NK-92 (cell line): Measurements from ENCODE around the gene TSC22D1.

Experiments
- DNase-seq: peaks from one replicate; lab custom pipeline; 2025; ENCODE audit not compliant: unreplicated experiment; lab: John Stamatoyannopoulos, UW

TSC22D1 gene

GRCh38 chr13:44388427-44389059 is 187.6 kb downstream of the TSC22D1 start:
- no peak for DNase-seq

GRCh38 chr13:44386913-44387556 is 189.1 kb downstream of the TSC22D1 start:
- DNase-seq = no peak

DNA sequence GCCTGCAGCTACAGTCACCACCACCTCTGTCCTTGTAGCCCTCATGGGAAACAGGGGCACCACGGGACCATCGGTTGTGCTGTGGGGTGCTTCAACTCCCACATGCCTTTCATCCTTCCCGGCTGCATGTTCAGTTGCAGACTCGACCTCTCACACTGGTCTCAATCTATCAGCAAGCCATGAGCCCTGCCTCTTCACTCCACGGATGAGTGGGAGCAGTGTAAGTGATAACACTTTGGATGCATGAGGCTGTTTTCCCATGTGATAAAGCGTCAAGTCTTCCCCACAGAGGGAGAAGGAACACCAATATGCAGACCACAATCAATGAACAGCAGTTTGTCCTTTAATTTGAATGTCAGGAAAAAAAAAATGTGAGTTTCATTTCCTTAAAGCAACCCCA is 190.3 kb downstream of the TSC22D1 start:
- DNase-seq = no peak

DNA sequence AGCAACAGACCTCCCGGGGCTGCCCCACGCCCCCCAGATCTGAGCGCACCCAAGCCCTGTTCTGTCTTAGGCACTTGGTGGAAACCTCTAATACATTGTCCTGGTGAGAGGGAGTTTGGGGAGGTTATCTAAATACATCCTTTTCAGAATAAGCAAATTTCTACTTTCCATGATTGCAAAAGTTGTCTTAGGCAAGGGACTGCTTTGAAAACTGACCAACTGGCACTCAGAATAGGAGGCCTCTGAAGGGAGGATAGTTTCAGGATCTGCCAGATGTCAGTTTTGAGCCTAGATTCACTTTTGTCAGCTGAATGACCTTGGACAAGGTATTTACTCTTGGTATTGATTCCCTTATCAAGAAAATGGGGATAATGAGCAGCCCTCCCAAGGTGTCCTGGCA is 190.7 kb downstream of the TSC22D1 start:
- DNase-seq = no peak

- DNase-seq = no peak
These were observed 191.4 kb downstream of the TSC22D1 start for GRCh38 chr13:44384778-44385177.

GRCh38 chr13:44383945-44384344 is 192.2 kb downstream of the TSC22D1 start:
- DNase-seq = no peak

DNA sequence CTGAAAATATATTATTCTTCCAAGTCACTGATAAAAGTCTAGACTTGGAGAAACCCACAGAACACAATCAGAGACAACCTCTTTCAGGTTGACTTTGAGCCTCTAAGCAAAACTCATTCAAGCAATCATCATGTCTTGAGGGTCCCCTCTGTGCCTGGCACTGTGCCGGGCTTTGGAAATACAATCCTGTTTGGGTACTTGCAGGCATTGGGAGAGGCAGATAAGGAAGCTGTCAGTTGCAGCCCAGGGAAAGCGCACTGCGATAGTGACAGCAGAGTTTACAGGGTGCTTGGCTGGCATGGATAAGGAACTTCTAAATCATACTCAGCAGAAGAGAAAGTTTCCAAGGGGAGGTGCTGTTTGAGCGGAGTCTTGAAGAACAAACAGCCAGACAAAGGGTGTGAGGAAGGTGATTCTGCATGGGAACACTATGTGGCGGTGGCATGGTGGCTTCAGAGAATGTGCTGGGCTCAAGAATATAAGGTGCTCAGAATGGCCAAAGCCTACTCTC is 193.4 kb downstream of the TSC22D1 start:
- no peak for DNase-seq
